ENCODE results near the gene GABRB3. TPM values are rescaled to one million over a fixed set of nuclear protein-coding genes. Genes with fewer than 3 reads are reported as not detected.

Gene GABRB3
- polyA plus RNA-seq, 1 donor (not counting 4 experiments of a cell fraction or from before 2014, with no cell fraction given), result 0.81 TPM

DNA sequence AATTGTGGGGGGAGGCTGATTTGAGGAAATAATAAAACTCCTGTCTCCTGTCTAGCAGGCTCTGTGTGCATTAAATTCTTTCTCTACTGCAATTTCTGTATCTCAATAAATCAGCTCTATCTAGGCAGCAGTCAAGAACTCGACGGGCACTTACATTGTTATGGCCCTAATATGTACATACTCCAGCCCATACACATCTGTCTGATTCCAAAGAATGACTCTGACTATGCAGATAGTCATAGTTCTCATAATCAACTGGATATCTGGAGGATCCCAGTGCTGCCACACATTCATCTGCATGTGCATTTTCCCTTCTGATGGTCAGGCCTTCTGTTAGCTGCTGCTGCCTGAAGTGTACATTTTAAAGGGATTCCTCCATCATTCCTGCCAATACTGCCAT, 114.6 kb downstream of the GABRB3 start:
- FAIRE-seq (no peak), DNase-seq (ENCODE audit: low read depth, low spot score) (no peak)
- Histone ChIP-seq H3K4me2 (ENCODE audit: control insufficient read depth, extremely low read depth, insufficient read depth, low read depth, low read length) (no peak overlapping the region), H3K27ac (ENCODE audit: control insufficient read depth, insufficient read depth, low read length) (no peak overlapping the region), H2AFZ (ENCODE audit: control insufficient read depth, low read length) (no peak overlapping the region), H3K36me3 (ENCODE audit: control insufficient read depth in 2 of 2, extremely low read depth in 1 of 2, insufficient read depth in 2 of 2, low read length in 2 of 2) (no peaks in the 10 kb centered on the region), H4K20me1 (ENCODE audit: control insufficient read depth, extremely low read depth, insufficient read depth, low read length) (no peaks in the 10 kb centered on the region), H3K9me3 (ENCODE audit: control insufficient read depth, low read depth, low read length) (peaks cover 4% of the 10 kb centered on the region), H3K9ac (ENCODE audit: control insufficient read depth, extremely low read depth, insufficient read depth, low read length) (no peak overlapping the region), H3K9me1 (ENCODE audit: control insufficient read depth, extremely low read depth, insufficient read depth, low read length) (no peaks in the 10 kb centered on the region), H3K4me3 (ENCODE audit: control insufficient read depth in 2 of 3, extremely low read depth in 1 of 3, insufficient read depth in 2 of 3, low read depth in 1 of 3, low read length in 3 of 3) (no peak overlapping the region), H3K79me2 (ENCODE audit: control insufficient read depth, insufficient read depth, low read length) (no peaks in the 10 kb centered on the region), H3K27me3 (ENCODE audit: control insufficient read depth, extremely low read depth, insufficient read depth, low read length) (no peaks in the 10 kb centered on the region), H3K4me1 (ENCODE audit: control insufficient read depth, extremely low read depth, insufficient read depth, low read length) (no peaks in the 10 kb centered on the region)
- dilution Hi-C loops (cut with MboI; ENCODE audit: extremely low pct_ligation_motif_present, low sequenced_read_pairs), result no loop called here
- TF ChIP-seq EZH2 (IDR thresholded peaks at IDR 0.05; ENCODE audit: low read length) (no peak), CTCF (optimal IDR thresholded peaks at IDR 0.05 in 1 of 3, IDR thresholded peaks at IDR 0.05 in 1 of 3, conservative IDR thresholded peaks at IDR 0.05 in 1 of 3; ENCODE audit: extremely low read depth in 1 of 3, insufficient read depth in 2 of 3, low read length in 3 of 3) (no peak)

- no peak for DNase-seq (ENCODE audit: low read depth, low spot score)
- no peak overlapping the region for H2AFZ ChIP-seq (ENCODE audit: control insufficient read depth, low read length)
Observed at GRCh38 chr15:26656080-26656479, 116.8 kb downstream of the GABRB3 start.

More at GRCh38 chr15:26656080-26656479, 116.8 kb downstream of the GABRB3 start:
- Histone ChIP-seq H3K36me3 (ENCODE audit: control insufficient read depth in 2 of 2, extremely low read depth in 1 of 2, insufficient read depth in 2 of 2, low read length in 2 of 2) (no peaks in the 10 kb centered on the region), H4K20me1 (ENCODE audit: control insufficient read depth, extremely low read depth, insufficient read depth, low read length) (no peaks in the 10 kb centered on the region), H3K79me2 (ENCODE audit: control insufficient read depth, insufficient read depth, low read length) (no peaks in the 10 kb centered on the region), H3K27me3 (ENCODE audit: control insufficient read depth, extremely low read depth, insufficient read depth, low read length) (no peaks in the 10 kb centered on the region), H3K4me3 (ENCODE audit: control insufficient read depth in 2 of 3, extremely low read depth in 1 of 3, insufficient read depth in 2 of 3, low read depth in 1 of 3, low read length in 3 of 3) (no peak overlapping the region), H3K27ac (ENCODE audit: control insufficient read depth, insufficient read depth, low read length) (no peak overlapping the region), H3K9me1 (ENCODE audit: control insufficient read depth, extremely low read depth, insufficient read depth, low read length) (no peaks in the 10 kb centered on the region), H3K4me1 (ENCODE audit: control insufficient read depth, extremely low read depth, insufficient read depth, low read length) (no peaks in the 10 kb centered on the region), H3K9ac (ENCODE audit: control insufficient read depth, extremely low read depth, insufficient read depth, low read length) (no peak overlapping the region), H3K4me2 (ENCODE audit: control insufficient read depth, extremely low read depth, insufficient read depth, low read depth, low read length) (no peak overlapping the region), H3K9me3 (ENCODE audit: control insufficient read depth, low read depth, low read length) (peaks cover 5% of the 10 kb centered on the region)
- FAIRE-seq, result no peak
- TF ChIP-seq EZH2 (IDR thresholded peaks at IDR 0.05; ENCODE audit: low read length) (no peak), CTCF (optimal IDR thresholded peaks at IDR 0.05 in 1 of 3, IDR thresholded peaks at IDR 0.05 in 1 of 3, conservative IDR thresholded peaks at IDR 0.05 in 1 of 3; ENCODE audit: extremely low read depth in 1 of 3, insufficient read depth in 2 of 3, low read length in 3 of 3) (no peak)
- dilution Hi-C loops (cut with MboI; ENCODE audit: extremely low pct_ligation_motif_present, low sequenced_read_pairs), result no loop called here
